ENCODE measurements around the gene NRDC.

Gene NRDC, protein sequence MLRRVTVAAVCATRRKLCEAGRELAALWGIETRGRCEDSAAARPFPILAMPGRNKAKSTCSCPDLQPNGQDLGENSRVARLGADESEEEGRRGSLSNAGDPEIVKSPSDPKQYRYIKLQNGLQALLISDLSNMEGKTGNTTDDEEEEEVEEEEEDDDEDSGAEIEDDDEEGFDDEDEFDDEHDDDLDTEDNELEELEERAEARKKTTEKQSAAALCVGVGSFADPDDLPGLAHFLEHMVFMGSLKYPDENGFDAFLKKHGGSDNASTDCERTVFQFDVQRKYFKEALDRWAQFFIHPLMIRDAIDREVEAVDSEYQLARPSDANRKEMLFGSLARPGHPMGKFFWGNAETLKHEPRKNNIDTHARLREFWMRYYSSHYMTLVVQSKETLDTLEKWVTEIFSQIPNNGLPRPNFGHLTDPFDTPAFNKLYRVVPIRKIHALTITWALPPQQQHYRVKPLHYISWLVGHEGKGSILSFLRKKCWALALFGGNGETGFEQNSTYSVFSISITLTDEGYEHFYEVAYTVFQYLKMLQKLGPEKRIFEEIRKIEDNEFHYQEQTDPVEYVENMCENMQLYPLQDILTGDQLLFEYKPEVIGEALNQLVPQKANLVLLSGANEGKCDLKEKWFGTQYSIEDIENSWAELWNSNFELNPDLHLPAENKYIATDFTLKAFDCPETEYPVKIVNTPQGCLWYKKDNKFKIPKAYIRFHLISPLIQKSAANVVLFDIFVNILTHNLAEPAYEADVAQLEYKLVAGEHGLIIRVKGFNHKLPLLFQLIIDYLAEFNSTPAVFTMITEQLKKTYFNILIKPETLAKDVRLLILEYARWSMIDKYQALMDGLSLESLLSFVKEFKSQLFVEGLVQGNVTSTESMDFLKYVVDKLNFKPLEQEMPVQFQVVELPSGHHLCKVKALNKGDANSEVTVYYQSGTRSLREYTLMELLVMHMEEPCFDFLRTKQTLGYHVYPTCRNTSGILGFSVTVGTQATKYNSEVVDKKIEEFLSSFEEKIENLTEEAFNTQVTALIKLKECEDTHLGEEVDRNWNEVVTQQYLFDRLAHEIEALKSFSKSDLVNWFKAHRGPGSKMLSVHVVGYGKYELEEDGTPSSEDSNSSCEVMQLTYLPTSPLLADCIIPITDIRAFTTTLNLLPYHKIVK
- 140 reads per million, percentile 88 among the genes with 10 or more reads in this experiment for total RNA-seq

DNA sequence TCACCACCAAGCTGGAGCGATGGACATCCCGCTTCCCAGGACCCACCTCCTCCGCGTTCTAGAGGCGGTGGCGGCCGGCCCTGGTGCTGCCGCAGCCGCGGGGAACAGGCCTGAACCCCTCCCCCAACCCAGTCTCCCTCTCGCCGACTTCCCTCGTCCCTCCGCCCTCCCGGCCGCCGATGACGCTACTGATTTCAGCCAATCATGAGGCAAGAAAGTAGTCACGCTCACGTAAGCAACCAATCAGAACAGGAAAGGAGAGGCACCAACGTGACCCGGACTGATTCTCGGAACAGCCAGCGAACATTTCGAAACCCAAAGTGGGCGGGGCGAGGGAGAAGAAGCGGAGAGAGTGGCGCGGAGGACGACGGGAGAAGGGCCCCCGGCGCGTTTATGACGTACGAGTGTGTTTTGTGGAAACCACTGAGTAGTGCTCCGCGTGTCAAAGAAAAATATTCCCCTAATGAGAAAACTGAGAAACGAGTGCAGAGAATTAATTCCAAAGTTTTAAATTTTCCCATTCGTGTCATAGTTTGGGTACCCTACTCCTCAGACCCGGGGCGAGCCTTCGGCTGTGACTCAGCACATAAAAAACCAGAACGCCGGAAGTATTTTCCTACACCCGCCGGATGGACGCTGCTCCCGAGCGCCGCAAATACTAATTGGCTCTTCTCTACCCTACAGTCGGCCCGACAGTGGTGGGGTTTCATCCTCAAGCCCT lies at the start of gene NRDC:
Gene NRDC (minus strand): TSS at position 112 of the 721 bp plus-strand sequence. CDS start 112 bp downstream, outside the sequence.
- peak; percentile 99 for DNase-seq

- no peak for DNase-seq
These were observed 48.5 kb upstream of the NRDC start for GRCh38 chr1:51927029-51927428.

DNA sequence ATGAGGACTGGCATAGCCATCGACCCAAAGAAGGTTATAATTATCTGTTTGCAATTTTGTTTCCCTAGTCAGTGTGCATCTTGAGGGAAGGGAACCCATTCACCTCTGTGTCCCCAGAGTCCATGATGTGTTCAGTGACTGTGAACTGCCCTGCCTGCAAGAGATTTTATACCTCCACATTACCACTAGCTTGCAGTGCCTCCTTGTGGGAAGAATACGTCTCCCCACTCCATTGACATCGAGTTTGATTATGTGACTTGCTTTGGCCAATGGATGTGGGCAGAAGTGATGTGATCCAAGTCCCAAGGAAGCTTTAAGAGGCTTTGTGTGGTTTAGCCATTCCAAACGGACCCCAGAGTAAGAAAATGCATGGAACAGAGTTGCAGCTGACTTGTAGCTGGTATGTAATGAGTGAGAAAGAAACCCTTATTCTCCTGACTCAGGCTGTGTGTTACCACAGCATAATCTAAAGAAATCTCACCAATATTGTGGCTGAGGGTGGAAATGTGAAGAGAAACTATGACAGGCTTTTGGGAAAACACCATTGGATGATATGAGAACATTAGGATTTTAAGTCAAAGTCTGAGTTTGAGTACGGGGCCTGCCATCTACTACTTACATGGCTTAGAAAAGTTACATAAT lies 47.8 kb upstream of the NRDC start:
- no peak for DNase-seq

DNA sequence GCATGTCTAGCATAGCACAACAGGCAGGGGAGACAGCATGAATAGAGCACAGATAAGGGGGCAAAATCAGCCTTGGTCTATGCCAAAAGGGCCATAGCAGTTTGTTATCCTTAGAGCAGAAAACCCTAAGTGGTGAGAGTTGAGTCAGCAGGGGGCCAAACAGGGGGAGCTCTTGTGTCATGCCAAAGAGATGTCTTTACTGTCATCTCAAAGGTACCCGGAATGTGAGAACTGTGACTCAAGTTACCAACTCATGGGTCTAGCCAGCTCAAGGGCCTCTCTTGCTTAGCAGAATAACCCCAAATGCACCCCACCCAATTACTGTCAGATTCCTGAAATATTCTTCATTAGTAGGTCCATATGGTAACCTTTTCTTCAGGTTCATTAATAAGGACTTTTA lies 45.9 kb upstream of the NRDC start:
- no peak for DNase-seq

GRCh38 chr1:51922040-51922439 lies 43.5 kb upstream of the NRDC start:
- no peak for DNase-seq

DNA sequence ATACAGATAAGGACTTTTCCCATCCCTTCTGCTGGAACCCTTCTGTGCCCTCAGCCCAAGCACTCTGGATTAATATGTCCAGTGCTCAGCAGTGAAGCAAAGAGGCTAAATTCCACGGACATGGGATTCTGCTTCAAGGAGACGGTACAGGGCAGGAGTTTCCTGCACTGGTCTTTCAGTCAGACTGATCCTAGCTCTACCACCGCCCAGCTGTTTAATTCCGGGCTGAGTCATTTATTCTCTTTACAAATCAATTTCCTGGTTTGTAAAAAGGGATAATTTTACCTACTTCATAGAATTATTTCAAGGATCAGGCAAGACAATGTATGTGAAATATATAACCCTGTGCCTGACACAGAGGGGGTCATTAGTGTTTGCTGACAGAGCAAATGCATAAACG lies 41.6 kb upstream of the NRDC start:
- no peak for DNase-seq

DNA sequence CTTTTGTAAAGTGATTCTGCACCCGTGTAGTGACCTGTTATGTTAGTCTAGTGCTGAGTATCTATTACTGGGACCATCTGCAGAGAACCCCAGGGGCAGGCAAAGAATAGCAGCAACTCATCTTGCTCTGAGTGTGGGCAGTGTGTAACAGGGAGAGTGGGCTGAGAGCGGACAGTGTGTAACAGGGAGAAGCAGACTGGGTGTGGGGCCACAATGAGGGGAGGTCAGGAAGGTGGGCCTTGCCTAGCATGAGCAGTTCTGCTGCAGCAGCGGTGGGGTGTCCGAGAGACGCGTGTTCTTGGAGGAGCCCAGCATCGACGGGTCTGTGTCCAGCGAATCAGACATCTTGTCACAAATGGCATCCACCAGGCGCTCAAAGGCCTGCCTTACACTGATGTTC lies 41.2 kb upstream of the NRDC start:
- DNase-seq = no peak

- DNase-seq = no peak
These were observed 38.3 kb upstream of the NRDC start for GRCh38 chr1:51916587-51917405.

DNA sequence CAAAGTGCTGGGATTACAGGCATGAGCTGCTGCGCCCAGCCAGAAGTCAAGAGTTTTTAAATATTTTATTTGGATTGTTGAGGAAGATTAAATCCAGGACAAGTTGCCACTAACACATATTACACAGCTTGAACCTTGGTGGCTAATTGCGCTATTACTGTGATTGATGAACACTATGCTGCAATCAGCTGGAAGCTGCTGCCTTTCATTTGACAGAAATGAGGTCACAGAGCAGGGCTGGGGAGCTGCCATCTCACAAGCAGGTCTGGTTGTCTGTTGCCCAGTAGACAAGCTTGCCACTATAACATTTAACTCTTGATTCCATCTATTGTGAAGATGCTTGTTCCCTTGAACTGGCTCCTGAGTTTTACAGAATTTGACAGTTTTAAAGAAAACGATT lies 37.4 kb upstream of the NRDC start:
- no peak for DNase-seq

GRCh38 chr1:51912881-51913280 lies 34.4 kb upstream of the NRDC start:
- DNase-seq = no peak

DNA sequence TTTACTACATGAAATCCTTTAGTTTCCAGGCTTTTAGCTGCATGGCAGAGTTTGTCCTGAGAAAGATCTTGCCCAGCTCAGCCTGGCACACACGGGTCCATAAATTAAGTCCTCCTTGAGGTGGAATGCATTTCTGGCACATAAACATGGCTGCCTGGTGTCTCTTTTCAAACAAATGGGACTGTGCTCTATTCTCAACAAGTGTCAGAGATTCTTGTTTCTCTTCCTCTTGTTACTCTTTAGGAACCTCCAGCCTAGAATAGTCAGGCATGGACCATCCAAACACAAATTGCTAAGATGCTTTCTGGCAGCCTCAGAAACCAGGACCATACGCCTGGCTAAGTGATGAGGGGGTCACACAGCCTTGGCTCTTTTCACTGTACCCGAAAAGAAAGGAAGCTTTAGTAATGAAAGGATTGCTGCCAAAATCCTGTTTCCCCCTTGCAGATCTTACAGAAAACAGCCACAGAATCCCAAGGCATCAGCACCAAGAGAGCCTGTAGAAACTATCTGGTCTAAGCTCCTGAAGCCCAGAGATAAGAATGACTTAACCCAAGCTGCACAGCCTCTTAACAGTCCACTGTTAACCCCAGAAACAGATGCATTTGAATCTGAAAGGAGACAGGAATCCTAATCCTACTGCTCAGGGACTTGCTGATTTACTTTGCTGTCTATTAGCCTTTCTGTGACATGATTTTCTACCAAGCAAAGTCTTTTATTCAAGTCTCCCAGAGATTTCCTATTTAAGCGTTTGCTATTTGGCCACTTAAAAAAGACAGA lies 31.9 kb upstream of the NRDC start:
- DNase-seq = no peak

DNA sequence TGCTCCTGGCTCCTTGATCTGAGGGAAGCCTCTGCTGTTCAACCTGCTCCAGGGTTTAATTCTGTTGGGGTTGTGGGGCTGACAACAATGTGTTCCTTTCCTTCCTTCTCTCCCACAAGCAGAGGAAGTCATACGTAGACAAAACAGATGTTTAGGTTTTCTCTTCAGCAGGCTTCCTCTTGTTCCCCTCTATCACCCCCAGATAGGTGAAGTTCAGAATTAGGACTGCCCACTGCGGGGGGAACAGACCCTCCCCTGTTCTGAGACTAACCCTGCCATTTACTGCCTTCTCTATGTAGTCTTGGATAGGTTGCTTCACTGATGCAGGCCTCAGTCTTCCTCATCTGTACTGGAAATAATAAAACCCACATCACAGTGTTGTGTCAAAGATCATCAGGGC lies 30.0 kb upstream of the NRDC start:
- DNase-seq = no peak

DNA sequence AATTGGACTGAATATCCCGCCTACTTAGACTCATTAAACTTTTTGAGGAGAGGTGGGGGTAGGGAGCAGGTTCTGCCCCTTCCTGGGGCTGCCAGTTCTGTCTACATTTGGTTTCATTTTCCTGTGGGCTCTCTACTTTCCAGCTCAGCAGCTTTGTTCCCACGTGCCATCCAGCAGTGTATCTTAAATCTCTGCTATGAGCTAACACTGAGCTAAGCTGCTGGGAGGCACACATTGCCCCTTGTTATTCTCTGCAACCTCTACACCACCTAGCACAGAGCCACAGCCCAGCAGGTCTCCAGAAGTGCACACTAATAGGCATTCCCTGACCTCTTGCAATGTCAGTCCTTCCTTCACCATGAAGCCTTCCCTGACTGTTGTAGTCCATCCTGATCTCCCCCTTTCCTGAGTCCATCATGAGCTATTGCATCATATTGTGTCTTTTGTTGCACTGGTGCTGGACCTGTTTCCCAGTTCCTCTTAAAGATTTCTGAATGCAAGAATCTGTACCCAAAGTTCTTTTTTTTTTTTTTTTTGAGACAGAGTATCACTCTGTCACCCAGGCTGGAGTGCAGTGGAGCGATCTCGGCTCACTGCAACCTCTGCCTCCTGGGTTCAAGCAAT lies 28.7 kb upstream of the NRDC start:
- no peak for DNase-seq

DNA sequence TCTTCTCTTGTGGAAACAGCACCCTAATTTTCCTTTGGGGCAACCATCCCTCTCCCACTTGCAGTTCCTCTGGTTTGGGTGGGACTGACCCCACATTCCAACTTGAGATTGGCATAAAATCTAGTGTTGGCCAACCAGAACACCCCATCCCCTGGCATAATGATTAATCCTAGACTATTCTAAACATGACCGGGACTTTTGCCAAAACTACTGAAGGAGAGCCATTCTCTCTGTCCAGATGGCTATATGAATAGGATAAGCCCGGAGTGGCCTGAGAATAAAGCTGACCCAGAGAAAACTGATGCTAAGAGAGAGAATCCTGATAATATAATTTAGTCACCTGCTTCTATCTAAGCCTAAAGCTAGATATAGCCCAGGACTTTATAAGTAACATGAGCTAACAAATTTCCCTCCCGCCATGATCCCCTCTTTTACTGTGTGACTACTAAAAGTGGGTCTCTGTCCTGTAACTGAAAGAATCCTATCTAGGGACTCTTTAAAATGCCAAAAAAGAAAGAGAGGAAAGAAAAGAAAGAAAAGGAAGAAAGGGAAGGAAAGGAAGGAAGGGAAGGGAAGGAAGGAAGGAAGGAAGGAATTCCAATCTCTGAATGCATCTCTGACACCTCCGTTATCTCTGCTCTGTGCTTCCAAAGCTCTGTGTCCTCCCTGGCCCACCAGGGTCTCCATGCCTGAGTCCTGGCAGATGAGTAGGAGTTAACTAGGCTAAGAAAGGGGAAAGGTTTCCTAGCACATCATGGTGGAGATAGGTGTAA lies 28.0 kb upstream of the NRDC start:
- DNase-seq = no peak

DNA sequence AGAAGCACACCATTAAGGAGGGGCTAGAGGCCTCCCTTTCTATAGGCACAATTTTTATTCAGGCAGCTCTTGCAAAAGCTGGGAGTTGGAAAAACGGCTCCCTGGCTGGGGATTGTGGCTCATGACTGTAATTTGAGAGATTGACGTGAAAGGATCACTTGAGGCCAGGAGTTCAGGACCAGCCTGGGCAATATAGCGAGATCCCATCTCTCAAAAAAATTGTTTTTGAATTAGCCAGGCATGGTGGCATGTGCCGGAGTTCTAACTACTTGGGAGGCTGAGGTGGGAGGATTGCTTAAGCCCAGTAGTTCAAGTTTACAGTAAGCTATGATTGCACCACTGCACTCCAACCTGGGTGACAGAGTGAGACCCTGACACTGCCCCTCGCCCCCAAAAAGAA lies 23.9 kb upstream of the NRDC start:
- no peak for DNase-seq

DNA sequence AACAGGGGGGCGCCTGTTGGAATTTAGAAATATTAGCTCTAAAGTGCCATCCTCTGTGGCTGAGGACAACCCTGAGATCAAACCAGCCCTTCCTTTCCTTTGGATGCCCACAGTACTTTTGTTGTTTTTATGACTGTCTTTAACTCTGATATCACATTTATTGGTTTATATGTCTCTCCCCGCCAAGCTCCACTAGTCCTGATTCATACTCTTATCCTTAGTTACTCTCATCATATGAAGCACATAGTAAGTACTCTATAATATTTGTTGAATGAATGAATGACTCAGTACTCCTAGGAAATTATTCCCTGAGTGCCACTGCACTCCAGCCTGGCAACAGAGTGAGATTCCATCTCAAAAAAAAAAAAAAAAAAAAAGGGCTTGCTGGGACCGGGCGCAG lies 22.6 kb upstream of the NRDC start:
- no peak for DNase-seq

- no peak for DNase-seq
These were observed 20.5 kb upstream of the NRDC start for GRCh38 chr1:51899022-51899421.

DNA sequence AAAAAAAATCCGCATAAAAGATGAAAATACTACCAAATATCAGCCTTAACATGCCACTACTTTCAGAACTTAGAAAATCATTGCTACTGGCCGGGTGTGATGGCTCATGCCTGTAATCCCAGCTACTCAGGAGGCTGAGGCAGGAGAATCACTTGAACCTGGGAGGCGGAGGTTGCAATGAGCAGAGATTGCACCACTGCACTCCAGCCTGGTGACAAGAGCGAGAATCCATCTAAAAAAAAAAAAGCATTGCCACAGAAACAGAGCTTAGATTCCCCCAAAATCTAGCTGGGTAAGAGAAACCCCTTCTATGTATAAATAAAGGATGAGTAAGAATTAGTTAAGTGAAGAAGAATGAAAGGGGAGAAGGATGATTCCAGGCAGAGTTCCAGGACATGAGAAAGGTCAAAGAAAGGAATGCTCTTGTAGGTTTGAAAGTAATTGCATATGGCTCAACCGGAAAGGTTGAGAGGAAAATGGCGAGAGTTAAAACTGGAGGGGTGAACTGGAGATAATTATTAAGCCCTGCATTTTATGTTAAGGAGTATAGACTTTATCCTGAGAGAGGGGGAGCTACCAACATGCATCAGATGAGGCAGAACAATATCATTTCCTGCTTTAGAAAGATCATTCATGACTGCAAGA lies 19.7 kb upstream of the NRDC start:
- DNase-seq = no peak

GRCh38 chr1:51897699-51898031 lies 19.1 kb upstream of the NRDC start:
- DNase-seq = no peak

Measured in effector CD4-positive, alpha-beta T cell (primary cell).